Subcutaneous adipose tissue (tissue), 4 donors: ENCODE data around the gene EMP1. TPM values are rescaled to one million over a fixed set of nuclear protein-coding genes. Genes with fewer than 3 reads are reported as not detected.

Source experiments
- CTCF ChIP-seq: fragments of 450-650 bp; IDR thresholded peaks from one replicate; pipeline ENCODE4 v1.5.1; 2016; ENCODE audit warnings: low read depth, mild to moderate bottlenecking, control low read depth, antibody characterized with exemption, moderate library complexity
- total RNA-seq, 4 donors: library from RNA; depleted of rRNA; stranded (reverse); fragments of >200 nt; gene quantifications; one replicate each; pipeline ENCODE4 v1.1.0, GENCODE V29; 2016

The EMP1 gene
- total RNA-seq, 4 donors from 2014 or later: 583 to 987 (median 676) TPM

GRCh38 chr12:13190275-13190674 lies 6.3 kb upstream of the EMP1 start:
- TF ChIP-seq CTCF: no peak

- no peak for TF ChIP-seq CTCF
Observed at GRCh38 chr12:13192719-13193118, 3.8 kb upstream of the EMP1 start.

GRCh38 chr12:13193505-13194231 lies 2.9 kb upstream of the EMP1 start:
- TF ChIP-seq CTCF: no peak

GRCh38 chr12:13194401-13195110 lies 2.0 kb upstream of the EMP1 start:
- TF ChIP-seq CTCF: no peak

GRCh38 chr12:13195250-13195649 lies 1.3 kb upstream of the EMP1 start:
- no peak for TF ChIP-seq CTCF

GRCh38 chr12:13195785-13196129 lies 769 bp upstream of the EMP1 start:
- no peak for TF ChIP-seq CTCF

GRCh38 chr12:13197032-13197431 lies 506 bp downstream of the EMP1 start:
- TF ChIP-seq CTCF: no peak
